Endothelial cell (in vitro differentiated cells): ENCODE data around the gene ERGIC1. TPM values are rescaled to one million over a fixed set of nuclear protein-coding genes. Genes with fewer than 3 reads are reported as not detected.

Source experiments
- DNase-seq: peaks from one replicate; pipeline ENCODE4 v3.0.0; 2021; ENCODE audit warnings: low spot score
- H3K27ac Mint-ChIP-seq: one replicate; pipeline ENCODE4 v1.8.0; 2021; ENCODE audit warnings: mixed read lengths, inconsistent platforms; ENCODE audit not compliant: unreplicated experiment
- H3K27me3 Mint-ChIP-seq: one replicate; pipeline ENCODE4 v1.8.0; 2021; ENCODE audit warnings: mild to moderate bottlenecking, moderate library complexity, mixed read lengths, inconsistent platforms; ENCODE audit not compliant: unreplicated experiment
- H3K36me3 Mint-ChIP-seq: one replicate; pipeline ENCODE4 v1.8.0; 2021; ENCODE audit warnings: mild to moderate bottlenecking, low read depth, mixed read lengths, inconsistent platforms; ENCODE audit not compliant: unreplicated experiment
- H3K4me1 Mint-ChIP-seq: one replicate; pipeline ENCODE4 v1.8.0; 2021; ENCODE audit warnings: mild to moderate bottlenecking, mixed read lengths, inconsistent platforms; ENCODE audit not compliant: unreplicated experiment
- H3K4me3 Mint-ChIP-seq: one replicate; pipeline ENCODE4 v1.8.0; 2021; ENCODE audit warnings: mild to moderate bottlenecking, mixed read lengths, inconsistent platforms; ENCODE audit not compliant: unreplicated experiment
- H3K9me3 Mint-ChIP-seq: one replicate; pipeline ENCODE4 v1.8.0; 2021; ENCODE audit warnings: mixed read lengths, inconsistent platforms; ENCODE audit not compliant: unreplicated experiment
- CTCF ChIP-seq: fragments of 200-600 bp; sonication (generic); IDR thresholded peaks from one replicate; pipeline ENCODE4 v1.5.0; 2021; ENCODE audit warnings: antibody characterized with exemption; ENCODE audit not compliant: unreplicated experiment
- total RNA-seq: library from RNA; stranded (reverse); fragmentation: NEBNext Ultra II Directional; extraction: Animal tissue kit (Norgen Biotek cat#: 25700); gene quantifications from one replicate; pipeline ENCODE4 v1.2.1, GENCODE V29; 2021; ENCODE audit not compliant: unreplicated experiment

ERGIC1 gene
- total RNA-seq, 1 donor from 2014 or later: 67.1 TPM

GRCh38 chr5:172943283-172943841, 109.3 kb downstream of the ERGIC1 start:
- Mint-ChIP-seq H3K9me3 (no peaks in the 10 kb centered on the region), H3K4me3 (no peak overlapping the region), H3K27ac (peak overlapping the region; percentile 10), H3K27me3 (peaks cover 9% of the 10 kb centered on the region), H3K36me3 (peaks cover 5% of the 10 kb centered on the region), H3K4me1 (peaks cover 6% of the 10 kb centered on the region)
- no peak for TF ChIP-seq CTCF
- DNase-seq: no peak

- Mint-ChIP-seq H3K27ac (peak overlapping the region; percentile 48), H3K9me3 (no peaks in the 10 kb centered on the region), H3K36me3 (peaks cover 5% of the 10 kb centered on the region), H3K4me1 (peaks cover 6% of the 10 kb centered on the region), H3K4me3 (no peak overlapping the region), H3K27me3 (peaks cover 9% of the 10 kb centered on the region)
- TF ChIP-seq CTCF: no peak
- DNase-seq: no peak
These were observed 109.9 kb downstream of the ERGIC1 start for GRCh38 chr5:172943906-172944305.

GRCh38 chr5:172944741-172945140, 110.7 kb downstream of the ERGIC1 start:
- no peak for TF ChIP-seq CTCF
- peaks cover 6% of the 10 kb centered on the region for H3K4me1 Mint-ChIP-seq
- no peaks in the 10 kb centered on the region for H3K9me3 Mint-ChIP-seq
- peaks cover 5% of the 10 kb centered on the region for H3K36me3 Mint-ChIP-seq
- DNase-seq: no peak
- no peak overlapping the region for H3K4me3 Mint-ChIP-seq
- peaks cover 11% of the 10 kb centered on the region for H3K27me3 Mint-ChIP-seq
- no peak overlapping the region for H3K27ac Mint-ChIP-seq

- Mint-ChIP-seq H3K27ac (no peak overlapping the region), H3K4me1 (peaks cover 6% of the 10 kb centered on the region), H3K9me3 (no peaks in the 10 kb centered on the region), H3K4me3 (no peak overlapping the region), H3K36me3 (peaks cover 5% of the 10 kb centered on the region), H3K27me3 (peaks cover 11% of the 10 kb centered on the region)
- DNase-seq: no peak
- TF ChIP-seq CTCF: no peak
These were observed 111.1 kb downstream of the ERGIC1 start for GRCh38 chr5:172945151-172945550.

- peaks cover 11% of the 10 kb centered on the region for H3K27me3 Mint-ChIP-seq
- H3K27ac Mint-ChIP-seq: no peak overlapping the region
These were observed 112.1 kb downstream of the ERGIC1 start for GRCh38 chr5:172946146-172946545.

More at GRCh38 chr5:172946146-172946545, 112.1 kb downstream of the ERGIC1 start:
- Mint-ChIP-seq H3K4me3 (peak overlapping the region; percentile 33), H3K4me1 (peaks cover 6% of the 10 kb centered on the region), H3K9me3 (no peaks in the 10 kb centered on the region), H3K36me3 (peaks cover 5% of the 10 kb centered on the region)
- no peak for TF ChIP-seq CTCF
- DNase-seq: no peak
